Hepatocyte (in vitro differentiated cells): ENCODE results near the gene TPSG1. TPM values are rescaled to one million over a fixed set of nuclear protein-coding genes. Genes with fewer than 3 reads are reported as not detected.
A peak's percentile ranks its signal among the peaks of the same experiment; 100 is the strongest.
"Not testable (repeated sequence)": the region's sequence is repeated elsewhere in the genome, so short reads cannot be mapped to it uniquely, and the experiment has no call there.

Experiments used
- DNase-seq: peaks from one replicate; pipeline ENCODE4 v3.0.0-alpha.2; 2016; ENCODE audit warnings: low spot score
- H2AFZ ChIP-seq: fragments of 200-600 bp; sonication (generic); 2 replicates; pipeline ENCODE4 v1.6.0; 2016; ENCODE audit warnings: antibody characterized with exemption, mild to moderate bottlenecking
- H3K27ac ChIP-seq: fragments of 200-600 bp; sonication (generic); 2 replicates; pipeline ENCODE4 v1.5.1; 2016; ENCODE audit warnings: mild to moderate bottlenecking
- H3K27me3 ChIP-seq: fragments of 200-600 bp; sonication (generic); 2 replicates; pipeline ENCODE4 v1.6.1; 2016
- H3K36me3 ChIP-seq: fragments of 200-600 bp; sonication (generic); replicated peaks from 2 replicates; pipeline ENCODE4 v1.5.1; 2016; ENCODE audit warnings: low read depth; ENCODE audit not compliant: insufficient read depth
- H3K4me1 ChIP-seq: fragments of 200-600 bp; sonication (generic); 2 replicates; pipeline ENCODE4 v1.5.1; 2016; ENCODE audit warnings: mild to moderate bottlenecking, moderate library complexity; ENCODE audit not compliant: insufficient read depth
- H3K4me2 ChIP-seq: fragments of 200-600 bp; sonication (generic); 2 replicates; pipeline ENCODE4 v1.6.0; 2016
- H3K4me3 ChIP-seq: fragments of 200-600 bp; sonication (generic); 2 replicates; pipeline ENCODE4 v1.5.1; 2016; ENCODE audit warnings: mild to moderate bottlenecking
- H3K79me2 ChIP-seq: fragments of 200-600 bp; sonication (generic); 2 replicates; pipeline ENCODE4 v1.6.0; 2017; ENCODE audit warnings: mild to moderate bottlenecking
- H3K9me2 ChIP-seq: fragments of 200-600 bp; sonication (generic); replicated peaks from 2 replicates; pipeline ENCODE4 v1.6.0; 2017; ENCODE audit warnings: mild to moderate bottlenecking; ENCODE audit not compliant: insufficient read depth
- H3K9me3 ChIP-seq: fragments of 200-600 bp; sonication (generic); 2 replicates; pipeline ENCODE4 v1.5.1; 2016; ENCODE audit warnings: low read depth, mild to moderate bottlenecking
- H4K20me1 ChIP-seq: fragments of 200-600 bp; sonication (generic); 2 replicates; pipeline ENCODE4 v1.6.0; 2016; ENCODE audit warnings: mild to moderate bottlenecking; ENCODE audit not compliant: insufficient read depth, poor library complexity, severe bottlenecking
- EZH2 ChIP-seq: fragments of 200-600 bp; sonication (generic); IDR thresholded peaks from 2 replicates; pipeline ENCODE4 v1.6.1; 2016; ENCODE audit warnings: antibody characterized with exemption, mild to moderate bottlenecking, borderline replicate concordance
- EZH2phosphoT487 ChIP-seq: fragments of 200-600 bp; sonication (generic); IDR thresholded peaks from one replicate; pipeline ENCODE4 v1.6.1; 2018; ENCODE audit warnings: antibody characterized with exemption, mild to moderate bottlenecking, low read depth, moderate library complexity; ENCODE audit not compliant: unreplicated experiment, severe bottlenecking
- WGBS: methylation state at CpG from one replicate; pipeline ENCODE4 v1.1.6; 2016; ENCODE audit warnings: low lambda C conversion rate; ENCODE audit errors: missing lambda C conversion rate; 5-methylcytosine and 5-hydroxymethylcytosine counted together
- polyA plus RNA-seq: library from polyadenylated mRNA; unstranded; fragments of >200 nt; fragmentation: Nextera tagmentation; extraction: Ambion mirVana; gene quantifications from 2 replicates; pipeline ENCODE4 v1.2.1, GENCODE V29; 2016
- total RNA-seq: library from RNA; depleted of rRNA; stranded (reverse); fragments of >200 nt; gene quantifications from 2 replicates; pipeline ENCODE4 v1.2.3, GENCODE V29; 2014
- TF ChIP-seq, protein P1 (sequence below): fragments of 200-600 bp; sonication (generic); IDR thresholded peaks from 2 replicates; pipeline ENCODE4 v1.5.1; 2016; ENCODE audit warnings: antibody characterized with exemption, mild to moderate bottlenecking; ENCODE audit not compliant: poor library complexity

The TPSG1 gene
- total and polyA plus RNA-seq, 2 experiments from 2014 or later: 0.67 to 2.0 TPM

DNA sequence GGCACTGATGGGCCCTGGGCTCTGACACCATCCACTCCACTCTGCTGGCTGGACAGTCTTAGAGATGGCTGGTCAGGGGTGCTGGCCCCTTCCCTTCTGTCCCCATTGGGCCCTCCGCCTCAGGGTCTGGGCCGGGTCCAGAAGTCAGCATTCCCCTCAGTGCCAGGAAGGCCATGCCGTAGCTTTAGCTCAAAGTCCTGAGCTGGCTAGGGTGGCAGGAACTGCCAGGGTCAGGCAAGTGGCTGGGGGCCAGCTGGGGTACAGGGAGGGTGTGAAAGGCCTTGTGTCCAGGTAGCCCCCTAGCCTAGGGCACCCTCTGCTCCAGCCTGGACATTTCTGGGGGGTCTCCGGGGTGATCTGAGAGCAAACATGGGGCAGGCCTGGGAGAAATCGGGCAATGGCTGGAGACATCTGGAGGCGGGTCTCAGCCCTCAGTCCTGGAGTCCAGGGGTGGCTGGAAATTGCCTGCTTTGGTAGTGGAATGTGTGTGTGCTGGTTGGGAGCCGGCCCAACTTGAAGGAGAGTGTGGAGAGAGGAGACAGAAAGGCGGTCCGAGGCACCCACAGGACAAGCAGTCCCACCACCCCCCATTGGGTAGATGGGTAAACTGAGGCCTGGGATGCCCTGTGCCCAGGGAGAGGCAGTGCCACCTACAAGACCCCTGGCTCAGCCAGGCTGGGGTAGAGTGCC is 32.5 kb downstream of the TPSG1 start:
- H3K27me3 ChIP-seq: no peaks in the 10 kb centered on the region
- H3K4me2 ChIP-seq: no peak overlapping the region
- no peaks in the 10 kb centered on the region for H3K4me1 ChIP-seq
- no peaks in the 10 kb centered on the region for H3K9me2 ChIP-seq
- no peak overlapping the region for H3K27ac ChIP-seq
- H4K20me1 ChIP-seq: peaks cover 7% of the 10 kb centered on the region
- H2AFZ ChIP-seq: no peak overlapping the region
- no peak for TF ChIP-seq EZH2phosphoT487
- TF ChIP-seq, protein P1, sequence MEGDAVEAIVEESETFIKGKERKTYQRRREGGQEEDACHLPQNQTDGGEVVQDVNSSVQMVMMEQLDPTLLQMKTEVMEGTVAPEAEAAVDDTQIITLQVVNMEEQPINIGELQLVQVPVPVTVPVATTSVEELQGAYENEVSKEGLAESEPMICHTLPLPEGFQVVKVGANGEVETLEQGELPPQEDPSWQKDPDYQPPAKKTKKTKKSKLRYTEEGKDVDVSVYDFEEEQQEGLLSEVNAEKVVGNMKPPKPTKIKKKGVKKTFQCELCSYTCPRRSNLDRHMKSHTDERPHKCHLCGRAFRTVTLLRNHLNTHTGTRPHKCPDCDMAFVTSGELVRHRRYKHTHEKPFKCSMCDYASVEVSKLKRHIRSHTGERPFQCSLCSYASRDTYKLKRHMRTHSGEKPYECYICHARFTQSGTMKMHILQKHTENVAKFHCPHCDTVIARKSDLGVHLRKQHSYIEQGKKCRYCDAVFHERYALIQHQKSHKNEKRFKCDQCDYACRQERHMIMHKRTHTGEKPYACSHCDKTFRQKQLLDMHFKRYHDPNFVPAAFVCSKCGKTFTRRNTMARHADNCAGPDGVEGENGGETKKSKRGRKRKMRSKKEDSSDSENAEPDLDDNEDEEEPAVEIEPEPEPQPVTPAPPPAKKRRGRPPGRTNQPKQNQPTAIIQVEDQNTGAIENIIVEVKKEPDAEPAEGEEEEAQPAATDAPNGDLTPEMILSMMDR: no peak
- TF ChIP-seq EZH2: no peak
- no peaks in the 10 kb centered on the region for H3K79me2 ChIP-seq
- no peak for DNase-seq
- H3K9me3 ChIP-seq: no peaks in the 10 kb centered on the region
- WGBS: 91% methylated on average over 9 of the region's 9 CpGs
- H3K36me3 ChIP-seq: no peaks in the 10 kb centered on the region
- no peak overlapping the region for H3K4me3 ChIP-seq

DNA sequence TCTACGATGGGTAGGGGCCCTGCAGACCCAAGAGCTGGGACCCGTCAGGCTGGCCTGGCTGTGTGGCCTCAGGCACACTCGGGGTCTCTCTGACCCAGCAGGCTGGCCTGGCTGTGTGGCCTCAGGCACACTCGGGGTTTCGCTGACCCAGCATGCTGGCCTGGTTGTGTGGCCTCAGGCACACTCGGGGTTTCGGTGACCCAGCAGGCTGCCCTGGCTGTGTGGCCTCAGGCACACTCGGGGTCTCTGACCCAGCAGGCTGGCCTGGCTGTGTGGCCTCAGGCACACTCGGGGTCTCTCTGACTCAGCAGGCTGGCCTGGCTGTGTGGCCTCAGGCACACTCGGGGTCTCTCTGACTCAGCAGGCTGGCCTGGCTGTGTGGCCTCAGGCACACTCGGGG is 34.3 kb downstream of the TPSG1 start:
- H3K79me2 ChIP-seq, H3K4me1 ChIP-seq, H3K9me3 ChIP-seq, H3K4me3 ChIP-seq, DNase-seq, H2AFZ ChIP-seq, H4K20me1 ChIP-seq, H3K27me3 ChIP-seq, H3K27ac ChIP-seq, H3K4me2 ChIP-seq, H3K36me3 ChIP-seq, H3K9me2 ChIP-seq: not testable (repeated sequence)
- WGBS: 94% methylated on average over 10 of the region's 11 CpGs

DNA sequence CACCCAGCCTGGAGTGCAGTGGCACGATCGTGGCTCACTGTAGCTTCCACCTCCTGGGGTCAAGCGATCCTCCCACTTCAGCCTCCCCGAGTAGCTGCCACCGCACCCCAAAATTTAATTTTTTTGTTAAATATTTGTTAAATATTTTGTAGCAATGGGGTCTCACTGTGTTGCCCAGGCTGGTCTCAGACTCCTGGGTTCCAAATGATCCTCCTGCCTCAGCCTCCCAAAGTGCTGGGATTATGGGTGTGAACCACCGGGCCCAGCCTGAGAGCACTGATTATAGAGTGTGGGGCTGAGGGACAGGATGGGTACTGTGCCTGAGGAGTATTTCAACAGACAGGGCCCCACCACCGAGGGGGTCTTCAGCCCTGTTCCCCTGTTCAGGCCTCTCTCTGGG is 35.6 kb downstream of the TPSG1 start:
- Histone ChIP-seq H4K20me1 (peaks cover 7% of the 10 kb centered on the region), H3K27ac (no peak overlapping the region), H3K9me3 (no peaks in the 10 kb centered on the region), H3K9me2 (no peaks in the 10 kb centered on the region), H3K79me2 (no peaks in the 10 kb centered on the region), H3K36me3 (no peaks in the 10 kb centered on the region), H3K27me3 (no peaks in the 10 kb centered on the region), H2AFZ (no peak overlapping the region), H3K4me2 (no peak overlapping the region), H3K4me3 (no peak overlapping the region), H3K4me1 (no peaks in the 10 kb centered on the region)
- TF ChIP-seq EZH2 (no peak), EZH2phosphoT487 (no peak)
- TF ChIP-seq, protein P1: no peak
- WGBS: 80% methylated on average over 7 of the region's 7 CpGs
- no peak for DNase-seq

DNA sequence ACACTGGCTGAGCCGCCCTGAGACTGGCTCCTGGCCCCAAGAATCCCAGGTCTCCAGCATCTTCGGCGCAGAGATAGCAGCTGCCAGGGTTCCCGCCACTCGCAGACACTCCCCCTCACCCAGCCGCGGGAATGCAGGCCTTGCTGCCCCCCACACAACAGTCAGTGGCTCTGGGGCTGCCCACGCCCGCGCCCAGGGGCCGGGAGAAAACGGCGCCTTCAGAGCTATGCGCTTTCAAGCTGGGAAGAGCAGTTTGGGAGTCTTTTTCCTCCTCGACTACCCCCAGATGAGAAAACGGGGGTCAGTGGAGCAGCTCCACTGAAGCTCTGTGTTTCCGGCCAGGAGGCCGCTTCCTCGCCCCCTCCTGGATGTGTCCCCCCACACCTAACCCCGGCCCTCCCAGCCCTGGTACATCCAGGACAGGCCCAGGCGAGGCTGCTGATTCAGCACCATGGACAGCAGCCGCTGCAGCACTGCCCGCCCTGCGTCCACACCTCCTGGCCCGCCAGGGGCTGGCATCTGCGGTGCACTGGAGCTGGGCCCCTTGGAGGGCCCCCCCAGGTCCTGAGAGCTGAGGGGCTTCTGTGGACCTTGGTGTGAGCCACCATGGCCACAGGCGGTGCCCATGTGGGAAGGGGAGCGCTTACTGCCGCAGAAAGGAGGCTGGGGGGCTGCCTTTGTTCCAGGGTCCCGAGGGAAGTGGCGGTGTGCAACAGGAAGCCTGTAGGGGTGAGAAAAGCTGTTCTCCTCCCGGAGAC is 36.5 kb downstream of the TPSG1 start:
- TF ChIP-seq EZH2phosphoT487 (no peak), EZH2 (no peak)
- TF ChIP-seq, protein P1: no peak
- no peak overlapping the region for H3K4me3 ChIP-seq
- H4K20me1 ChIP-seq: peaks cover 7% of the 10 kb centered on the region
- no peaks in the 10 kb centered on the region for H3K9me3 ChIP-seq
- H2AFZ ChIP-seq: no peak overlapping the region
- H3K36me3 ChIP-seq: no peaks in the 10 kb centered on the region
- no peaks in the 10 kb centered on the region for H3K9me2 ChIP-seq
- DNase-seq: peak; percentile 82
- no peaks in the 10 kb centered on the region for H3K27me3 ChIP-seq
- no peak overlapping the region for H3K4me2 ChIP-seq
- H3K4me1 ChIP-seq: no peaks in the 10 kb centered on the region
- H3K27ac ChIP-seq: no peak overlapping the region
- no peaks in the 10 kb centered on the region for H3K79me2 ChIP-seq
- 61% methylated on average over 32 of the region's 32 CpGs for WGBS

DNA sequence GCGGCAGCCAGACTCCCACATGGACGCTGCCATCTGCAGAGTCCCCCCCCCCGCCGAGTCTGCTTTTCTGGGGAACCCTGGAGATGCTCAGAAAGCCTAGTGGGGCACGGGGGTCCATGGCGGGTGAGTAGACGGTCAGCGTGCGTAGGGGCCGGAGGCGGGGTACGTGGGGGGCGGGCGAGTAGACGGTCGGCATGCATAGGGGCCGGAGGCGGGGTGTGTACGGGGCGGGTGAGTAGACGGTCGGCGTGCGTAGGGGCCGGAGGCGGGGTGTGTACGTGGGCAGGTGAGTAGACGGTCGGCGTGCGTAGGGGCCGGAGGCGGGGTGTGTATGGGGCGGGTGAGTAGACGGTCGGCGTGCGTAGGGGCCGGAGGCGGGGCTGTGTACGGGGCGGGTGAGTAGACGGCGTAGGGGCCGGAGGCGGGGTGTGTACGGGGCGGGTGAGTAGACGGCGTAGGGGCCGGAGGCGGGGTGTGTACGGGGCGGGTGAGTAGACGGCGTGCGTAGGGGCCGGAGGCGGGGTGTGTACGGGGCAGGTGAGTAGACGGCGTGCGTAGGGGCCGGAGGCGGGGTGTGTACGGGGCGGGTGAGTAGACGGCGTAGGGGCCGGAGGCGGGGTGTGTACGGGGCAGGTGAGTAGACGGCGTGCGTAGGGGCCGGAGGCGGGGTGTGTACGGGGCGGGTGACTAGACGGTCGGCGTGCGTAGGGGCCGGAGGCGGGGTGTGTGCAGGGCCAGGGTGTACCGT is 39.4 kb downstream of the TPSG1 start:
- not testable (repeated sequence) for H3K4me2 ChIP-seq, H3K9me3 ChIP-seq, H3K36me3 ChIP-seq, DNase-seq, H3K79me2 ChIP-seq, H3K27me3 ChIP-seq, H3K4me3 ChIP-seq, H3K9me2 ChIP-seq, H3K27ac ChIP-seq, H4K20me1 ChIP-seq, H2AFZ ChIP-seq
- WGBS: 94% methylated on average over 17 of the region's 86 CpGs
- peaks cover 25% of the 10 kb centered on the region for H3K4me1 ChIP-seq
